Neural cell (in vitro differentiated cells): Measurements from ENCODE around the gene QPCTL.

Experiments used
- CTCF ChIP-seq: fragments of 450-650 bp; IDR thresholded peaks from 2 replicates; pipeline ENCODE4 v1.5.1; 2014; ENCODE audit warnings: antibody characterized with exemption, mild to moderate bottlenecking, moderate library complexity; ENCODE audit not compliant: poor library complexity, severe bottlenecking
- EP300 ChIP-seq: fragments of 450-650 bp; conservative IDR thresholded peaks from 2 replicates; pipeline ENCODE4 v1.6.1; 2014; ENCODE audit warnings: antibody characterized with exemption, mild to moderate bottlenecking, moderate library complexity; ENCODE audit not compliant: poor library complexity, severe bottlenecking
- EZH2 ChIP-seq: fragments of 200-600, 300-800 bp; shearing (Covaris generic), sonication (generic); IDR thresholded peaks from 2 replicates; pipeline ENCODE4 v1.6.1; 2014; ENCODE audit warnings: antibody characterized with exemption, low read length, borderline replicate concordance, mild to moderate bottlenecking; ENCODE audit not compliant: insufficient read depth, poor library complexity, severe bottlenecking
- MXI1 ChIP-seq: fragments of 450-650 bp; conservative IDR thresholded peaks from 2 replicates; pipeline ENCODE4 v1.6.1; 2014; ENCODE audit warnings: antibody characterized with exemption, mild to moderate bottlenecking; ENCODE audit not compliant: poor library complexity, severe bottlenecking
- POLR2AphosphoS5 ChIP-seq: IDR thresholded peaks from 2 replicates; pipeline ENCODE4 v1.6.1; 2012
- RAD21 ChIP-seq: fragments of 450-650 bp; conservative IDR thresholded peaks from 2 replicates; pipeline ENCODE4 v1.6.1; 2014; ENCODE audit warnings: antibody characterized with exemption, mild to moderate bottlenecking, moderate library complexity
- TAF1 ChIP-seq: IDR thresholded peaks from 2 replicates; pipeline ENCODE4 v1.6.1; 2012; ENCODE audit warnings: low read depth

GRCh38 chr19:45705710-45706415 lies 13.4 kb downstream of the QPCTL start:
- TF ChIP-seq CTCF, result no peak
- no peak for TF ChIP-seq MXI1
- no peak for TF ChIP-seq RAD21
- no peak for TF ChIP-seq POLR2AphosphoS5
- no peak for TF ChIP-seq EP300
- TF ChIP-seq EZH2, result no peak
- TF ChIP-seq TAF1, result no peak
